ENCODE measurements around the gene ALG2.

ALG2 gene

DNA sequence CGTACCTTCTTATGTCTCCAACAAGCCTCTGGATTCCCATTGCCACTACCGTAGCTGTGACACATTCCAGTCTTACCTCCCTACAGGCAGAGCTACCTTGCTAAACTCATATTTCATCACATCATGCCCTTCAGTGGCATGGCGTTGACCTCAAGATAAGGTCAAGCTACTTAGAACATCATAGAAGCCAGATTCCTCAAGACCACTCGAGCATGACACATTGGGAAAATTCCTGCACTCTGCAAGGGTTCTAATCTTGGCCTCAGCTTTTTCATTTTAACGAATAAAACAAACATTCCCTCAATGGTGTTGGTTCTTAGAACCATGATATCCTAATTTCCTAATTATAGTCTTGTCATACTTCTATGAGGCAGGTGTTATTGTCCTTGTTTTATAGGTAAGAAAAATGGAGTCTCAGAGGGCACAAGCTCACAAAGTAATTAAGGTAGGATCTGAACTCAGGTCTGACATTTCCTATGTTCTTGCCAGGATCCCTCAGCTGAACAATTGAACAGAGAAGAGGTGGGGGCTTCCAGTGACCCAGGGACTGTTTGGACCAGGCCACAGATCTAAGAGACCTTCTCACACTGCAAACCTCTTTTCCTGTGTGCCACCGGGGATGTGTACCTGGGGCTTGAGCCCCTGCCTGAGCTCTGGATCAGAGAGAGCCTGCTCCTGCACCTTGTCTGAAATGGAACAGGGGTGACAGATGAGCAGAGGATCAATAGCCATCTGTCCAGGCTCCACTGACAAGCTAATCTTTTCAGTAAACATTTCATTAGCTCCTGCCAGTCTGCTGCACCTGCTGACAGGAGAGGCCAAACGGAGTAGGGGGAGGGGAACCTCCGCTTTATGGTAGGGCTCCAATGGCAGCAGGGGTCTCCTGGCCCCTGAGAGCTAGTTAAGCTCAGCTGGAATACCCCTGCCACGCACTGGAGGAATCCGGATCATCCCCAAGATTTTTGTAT is 49.3 kb downstream of the ALG2 start:
- DNase-seq (ENCODE audit: low read depth in 3 of 3) = no peak

DNA sequence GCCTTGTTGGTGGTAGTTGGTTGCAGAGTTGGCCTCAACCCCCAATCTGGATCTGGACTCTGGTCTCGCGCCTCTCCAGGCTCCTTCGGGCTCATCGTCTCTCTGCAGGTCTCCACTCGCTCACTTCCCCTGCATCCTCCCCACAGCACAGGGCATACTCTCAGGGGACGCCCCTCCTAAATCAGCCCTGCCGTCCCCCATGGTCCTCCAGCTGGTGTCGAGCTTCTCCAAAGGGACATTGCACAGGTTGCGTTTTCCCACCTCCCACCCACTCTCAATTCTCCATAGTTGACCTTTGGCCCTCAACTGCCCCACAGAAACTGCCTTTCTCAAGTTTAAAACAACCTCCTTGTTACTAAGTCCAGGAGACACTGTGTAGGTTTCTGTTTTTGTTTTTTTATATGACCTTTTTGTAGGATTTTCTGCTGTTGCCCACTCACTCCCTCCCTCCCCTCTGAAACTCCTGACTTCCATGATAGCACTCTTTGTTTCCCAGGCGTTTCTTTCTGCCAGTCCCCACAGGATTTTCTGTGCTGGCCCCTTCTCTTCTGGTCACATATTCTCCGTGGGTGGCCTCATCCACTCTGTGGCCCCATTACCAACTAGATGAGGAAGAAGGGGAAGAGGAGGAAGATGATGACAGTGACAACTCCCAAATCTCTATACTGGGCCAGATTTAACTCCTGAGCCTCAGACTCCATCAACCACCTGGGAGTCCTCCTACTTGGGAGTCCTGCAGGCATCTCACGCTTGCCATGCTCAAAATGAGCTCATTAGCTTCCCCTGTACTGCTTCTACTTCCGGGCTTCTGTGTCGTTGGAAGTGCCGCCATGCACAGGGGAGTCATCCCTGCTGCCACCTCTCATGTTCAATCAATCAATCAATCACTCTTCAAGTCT is 50.3 kb downstream of the ALG2 start:
- DNase-seq (ENCODE audit: low read depth in 3 of 3) = no peak

DNA sequence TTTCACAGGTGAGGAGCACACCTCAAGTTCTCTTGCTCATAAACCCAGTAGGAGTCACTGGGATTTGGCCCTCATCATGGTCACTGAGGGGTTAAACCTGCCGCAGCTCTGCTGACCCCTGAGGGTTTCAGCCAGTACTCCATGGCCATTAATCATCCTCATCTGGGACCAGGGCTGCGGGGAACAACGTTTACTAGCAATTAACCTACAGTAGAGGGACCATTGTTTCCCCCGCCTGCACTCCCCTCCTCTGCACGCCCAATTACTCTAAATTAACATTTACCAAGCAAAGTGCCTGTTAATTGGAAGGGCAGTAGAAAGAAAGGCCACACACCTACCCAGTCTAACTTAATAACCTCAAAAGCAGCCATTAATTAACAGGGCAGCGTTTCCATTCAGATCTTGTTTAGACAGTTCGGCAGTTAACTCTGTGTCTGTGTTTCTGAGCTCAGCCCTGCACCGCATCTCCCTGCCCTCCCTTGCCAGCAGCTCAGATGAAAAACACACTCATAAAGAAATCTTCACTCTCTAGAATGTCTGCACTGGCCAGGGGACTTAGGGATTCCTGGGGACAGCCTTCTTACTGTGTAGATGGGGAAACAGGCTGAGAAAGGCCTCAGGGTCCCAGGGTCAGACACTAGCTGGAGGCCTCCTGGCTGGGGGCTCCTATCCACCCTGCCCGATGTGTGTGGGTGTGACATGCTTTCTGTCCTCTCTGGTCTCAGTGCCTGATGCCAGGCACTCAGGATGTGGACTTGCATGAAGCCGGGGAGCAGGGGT is 51.6 kb downstream of the ALG2 start:
- no peak for DNase-seq (ENCODE audit: low read depth in 3 of 3)

DNA sequence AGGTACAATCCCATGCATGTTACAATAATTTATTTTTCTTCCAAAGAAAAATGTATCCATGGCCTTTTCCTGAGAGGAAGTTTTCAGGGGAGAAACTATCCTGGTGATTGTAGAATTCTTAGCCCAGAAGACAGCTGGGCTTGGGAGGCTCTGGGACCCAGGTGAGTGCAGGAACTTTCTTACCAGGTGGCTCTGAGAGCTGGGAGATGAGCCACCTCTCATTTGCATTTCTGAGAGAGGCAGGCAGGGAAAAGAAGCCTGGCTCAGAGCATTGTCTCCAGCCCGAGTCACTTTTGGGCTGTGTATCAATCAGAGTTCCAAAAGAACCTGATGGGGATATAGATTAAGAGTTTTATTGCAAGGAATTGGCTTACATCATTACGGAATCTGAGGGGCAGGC is 52.7 kb downstream of the ALG2 start:
- DNase-seq (ENCODE audit: low read depth in 3 of 3) = no peak

DNA sequence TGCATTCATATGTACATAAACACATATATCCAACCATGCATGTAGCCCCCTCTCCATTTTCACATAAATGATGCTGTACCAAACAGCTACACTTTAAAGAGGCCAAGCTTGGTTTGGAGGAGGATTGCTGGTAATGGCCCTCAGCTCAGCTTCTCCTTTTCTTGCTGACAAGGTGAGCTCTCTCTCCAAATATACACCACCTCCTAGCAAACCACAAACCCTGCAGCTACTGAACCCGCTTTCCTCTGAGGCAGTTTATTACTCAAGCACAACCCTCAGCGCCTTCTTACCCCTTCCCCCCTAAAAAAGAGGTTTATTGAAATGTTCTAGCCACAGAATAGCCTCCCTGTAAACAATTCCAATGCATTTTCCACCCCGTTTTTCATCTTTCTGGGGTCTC is 54.0 kb downstream of the ALG2 start:
- no peak for DNase-seq (ENCODE audit: low read depth in 3 of 3)

DNA sequence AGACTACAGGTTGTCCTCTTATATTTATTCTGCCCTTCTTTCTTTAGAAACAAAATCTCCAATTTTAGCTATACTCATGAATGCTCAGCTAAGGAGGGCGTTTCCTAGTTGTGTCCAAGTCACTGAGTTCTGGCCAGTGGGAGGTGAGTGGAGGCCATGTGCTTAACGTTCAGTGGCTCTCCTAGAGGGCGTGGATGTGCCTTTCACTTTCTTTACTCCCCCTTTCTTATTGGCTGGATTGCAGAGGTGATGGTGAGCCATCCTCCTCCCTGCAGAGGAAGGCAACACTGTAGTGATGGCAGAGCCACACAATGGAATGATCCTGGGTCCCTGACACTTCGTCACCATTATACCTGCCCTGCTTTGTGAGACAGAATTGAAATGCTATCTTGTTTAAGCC is 54.6 kb downstream of the ALG2 start:
- DNase-seq (ENCODE audit: low read depth in 3 of 3) = no peak
